ENCODE results near the gene SOX8.

GRCh38 chr16:985646-986400 is 4.3 kb downstream of the SOX8 start:
- no peak for TF ChIP-seq POLR2AphosphoS5 (IDR thresholded peaks at IDR 0.05; ENCODE audit: low read depth, low read length)
- TF ChIP-seq TAF1 (IDR thresholded peaks at IDR 0.05; ENCODE audit: low read depth, low read length) = no peak

Measured in GM12891 (cell line).